ENCODE results near the gene MRPL18.
"Not testable (repeated sequence)": the region's sequence is repeated elsewhere in the genome, so short reads cannot be mapped to it uniquely, and the experiment has no call there.

Gene MRPL18

DNA sequence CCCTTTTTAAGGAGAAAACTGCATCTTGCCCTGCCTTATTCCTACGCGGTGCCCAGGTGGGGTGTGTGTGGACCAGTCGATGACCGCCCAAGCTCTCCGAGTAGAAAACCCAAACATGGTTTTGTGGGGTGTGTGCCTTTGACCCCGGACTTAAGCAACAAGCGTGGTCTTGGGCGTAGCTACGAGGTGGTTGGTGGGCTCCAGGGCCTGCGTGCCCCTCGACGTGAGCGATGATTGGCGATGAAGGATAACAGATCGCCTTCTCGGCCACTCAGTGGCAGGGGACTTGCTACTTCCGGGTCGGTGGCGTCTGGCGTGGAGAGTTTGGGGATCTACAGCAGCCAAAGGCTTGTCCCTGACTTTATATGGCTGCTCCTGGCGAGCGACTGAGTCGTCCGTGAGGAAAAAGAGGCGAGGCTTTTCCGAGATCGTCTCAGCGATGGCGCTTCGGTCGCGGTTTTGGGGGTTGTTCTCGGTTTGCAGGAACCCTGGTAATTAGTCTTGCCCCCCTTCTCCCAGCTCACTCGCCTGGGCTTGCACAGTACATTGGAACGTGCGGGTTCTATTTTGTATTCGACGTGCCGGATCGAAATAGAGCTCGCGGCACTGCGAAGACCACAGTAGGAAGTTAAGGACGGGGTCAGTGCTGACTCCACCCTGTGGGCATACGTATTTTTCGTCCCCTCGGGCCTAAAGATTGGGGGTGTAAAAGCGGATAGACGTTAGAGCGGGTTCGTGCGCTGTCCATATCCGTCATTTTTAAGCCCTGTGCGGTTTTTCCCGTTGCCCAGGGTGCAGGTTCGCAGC is at the start of gene MRPL18:
Gene MRPL18, plus strand, starts transcription at position 319 of the 807 bp plus-strand sequence. Its CDS starts 121 bp downstream, at position 440.
- peak; percentile 98 for DNase-seq

- no peak for DNase-seq
Observed at GRCh38 chr6:159742165-159742564, 48.1 kb upstream of the MRPL18 start.

- no peak for DNase-seq
Observed at GRCh38 chr6:159745081-159745480, 45.2 kb upstream of the MRPL18 start.

DNA sequence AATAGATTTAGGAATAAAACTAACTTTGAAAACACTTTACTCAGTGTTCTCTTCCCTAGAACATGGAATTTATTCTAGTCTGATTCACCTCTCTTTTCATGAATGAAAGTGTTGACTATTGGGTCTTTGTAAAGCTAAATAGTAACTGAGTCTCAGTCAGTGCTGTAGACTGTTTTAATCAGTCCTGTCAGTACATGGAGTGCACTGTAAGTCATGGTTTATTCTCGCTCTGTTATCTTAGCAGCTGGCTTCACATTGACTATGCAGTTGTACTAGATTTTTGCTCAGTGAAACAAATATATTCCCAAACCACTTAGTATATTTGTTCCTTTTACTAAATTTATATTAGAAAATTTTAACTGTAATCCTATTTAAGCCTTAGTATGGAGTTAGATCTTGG is 43.5 kb upstream of the MRPL18 start:
- no peak for DNase-seq

DNA sequence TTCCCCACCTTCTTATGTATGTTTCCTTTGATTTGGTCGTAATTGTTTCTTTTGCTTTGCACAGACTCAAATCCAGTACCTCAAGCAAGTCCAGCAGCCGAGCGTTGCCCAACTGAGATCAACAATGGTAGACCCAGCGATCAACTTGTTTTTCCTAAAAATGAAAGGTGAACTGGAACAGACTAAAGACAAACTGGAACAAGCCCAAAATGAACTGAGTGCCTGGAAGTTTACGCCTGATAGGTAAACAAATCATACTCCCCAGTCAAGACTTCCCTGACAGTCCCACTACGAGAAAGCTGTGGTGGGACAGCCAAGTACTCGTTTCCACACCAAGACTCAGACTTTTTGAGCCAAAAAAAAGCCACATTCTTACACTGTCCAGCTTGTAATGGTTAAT is 42.1 kb upstream of the MRPL18 start:
- not testable (repeated sequence) for DNase-seq

DNA sequence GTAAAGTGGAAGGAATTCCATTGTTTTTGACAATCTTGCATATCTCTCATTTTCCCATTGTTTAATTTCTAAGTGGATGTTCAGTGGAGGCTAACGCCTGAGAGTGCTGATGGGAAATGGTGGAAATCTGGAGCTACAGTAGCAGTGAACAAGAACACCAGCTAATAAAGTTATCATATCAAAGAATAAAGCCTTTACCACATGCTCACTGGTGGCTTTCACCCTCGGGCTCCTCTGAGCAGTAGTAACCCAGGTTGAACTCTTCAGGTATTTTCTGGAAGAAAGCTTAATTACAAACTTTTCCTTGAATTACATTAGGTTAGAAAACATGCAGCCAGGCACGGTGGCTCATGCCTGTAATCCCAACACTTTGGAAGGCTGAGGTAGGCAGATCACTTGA is 38.8 kb upstream of the MRPL18 start:
- DNase-seq: no peak

DNA sequence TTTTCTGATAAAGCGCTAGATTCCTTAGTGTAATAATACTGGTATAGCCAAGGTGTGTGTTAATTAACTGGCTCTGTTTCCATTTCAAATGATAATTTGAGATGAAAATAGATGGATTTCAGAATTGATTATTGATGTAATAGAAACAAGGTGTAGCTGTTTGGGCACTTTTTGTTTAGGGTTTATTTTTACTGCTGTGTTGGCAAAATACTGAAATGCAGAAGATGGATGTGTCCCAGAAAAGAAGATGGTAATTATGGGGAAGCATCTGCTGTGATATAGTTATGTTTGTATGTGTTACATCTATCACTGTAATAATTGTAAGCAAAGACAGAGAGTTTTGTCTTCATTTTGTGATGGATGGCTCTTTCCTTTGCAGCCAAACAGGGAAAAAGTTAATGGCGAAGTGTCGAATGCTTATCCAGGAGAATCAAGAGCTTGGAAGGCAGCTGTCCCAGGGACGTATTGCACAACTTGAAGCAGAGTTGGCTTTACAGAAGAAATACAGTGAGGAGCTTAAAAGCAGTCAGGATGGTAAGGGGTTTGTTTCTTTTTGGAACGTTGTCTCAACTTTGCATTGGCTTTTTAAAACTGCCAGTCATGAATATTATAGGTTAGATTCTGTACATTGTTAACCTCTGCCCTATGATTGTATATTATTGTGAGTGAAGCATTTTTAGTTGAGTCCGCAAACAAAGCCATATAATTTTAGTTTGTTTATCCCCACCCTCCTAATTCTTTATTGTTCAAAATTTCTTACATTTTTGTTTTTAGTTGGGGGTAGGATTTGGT is 37.0 kb upstream of the MRPL18 start:
- no peak for DNase-seq

DNA sequence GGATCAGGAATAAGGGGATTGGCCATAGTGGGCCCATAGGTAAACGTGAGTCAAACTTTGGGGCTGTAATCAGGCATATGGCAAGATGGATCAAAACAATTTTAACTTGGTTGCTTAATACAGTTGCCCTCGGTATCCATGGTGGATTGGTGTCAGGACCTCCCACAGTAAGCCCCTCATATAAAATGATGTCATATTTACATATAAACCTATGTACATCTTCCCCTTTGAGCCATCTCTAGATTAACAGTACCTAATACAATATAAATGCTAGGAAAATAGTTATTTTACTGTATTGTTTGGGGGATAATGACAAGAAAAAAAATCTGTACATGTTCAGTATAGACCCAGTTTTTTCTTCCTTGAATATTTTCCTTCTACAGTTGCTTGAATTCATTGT is 35.9 kb upstream of the MRPL18 start:
- DNase-seq: no peak

DNA sequence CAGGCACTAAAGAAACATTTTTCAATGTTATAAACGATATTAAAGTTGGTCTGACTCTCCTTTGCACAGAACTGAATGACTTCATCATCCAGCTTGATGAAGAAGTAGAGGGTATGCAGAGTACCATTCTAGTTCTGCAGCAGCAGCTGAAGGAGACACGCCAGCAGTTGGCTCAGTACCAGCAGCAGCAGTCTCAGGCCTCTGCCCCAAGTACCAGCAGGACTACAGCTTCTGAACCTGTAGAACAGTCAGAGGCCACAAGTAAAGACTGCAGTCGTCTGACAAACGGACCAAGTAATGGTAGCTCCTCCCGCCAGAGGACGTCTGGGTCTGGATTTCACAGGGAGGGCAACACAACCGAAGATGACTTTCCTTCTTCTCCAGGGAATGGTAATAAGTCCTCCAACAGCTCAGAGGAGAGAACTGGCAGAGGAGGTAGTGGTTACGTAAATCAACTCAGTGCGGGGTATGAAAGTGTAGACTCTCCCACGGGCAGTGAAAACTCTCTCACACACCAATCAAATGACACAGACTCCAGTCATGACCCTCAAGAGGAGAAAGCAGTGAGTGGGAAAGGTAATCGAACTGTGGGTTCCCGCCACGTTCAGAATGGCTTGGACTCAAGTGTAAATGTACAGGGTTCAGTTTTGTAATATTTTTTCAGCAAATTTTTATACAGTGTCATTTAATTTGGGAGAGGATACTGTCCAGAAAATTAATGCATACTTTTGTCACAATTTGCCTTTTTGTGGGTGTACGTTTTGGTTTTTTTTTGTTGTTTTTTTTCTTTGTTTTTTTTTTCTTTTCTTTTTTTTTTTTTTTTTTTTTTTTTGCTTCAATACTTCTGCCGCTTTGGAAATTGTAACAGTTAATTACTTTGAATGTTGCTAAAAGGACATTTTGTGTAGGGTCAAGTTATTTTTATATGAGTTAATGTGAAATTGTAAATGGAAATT is 35.0 kb upstream of the MRPL18 start:
- DNase-seq: peak; percentile 22

DNA sequence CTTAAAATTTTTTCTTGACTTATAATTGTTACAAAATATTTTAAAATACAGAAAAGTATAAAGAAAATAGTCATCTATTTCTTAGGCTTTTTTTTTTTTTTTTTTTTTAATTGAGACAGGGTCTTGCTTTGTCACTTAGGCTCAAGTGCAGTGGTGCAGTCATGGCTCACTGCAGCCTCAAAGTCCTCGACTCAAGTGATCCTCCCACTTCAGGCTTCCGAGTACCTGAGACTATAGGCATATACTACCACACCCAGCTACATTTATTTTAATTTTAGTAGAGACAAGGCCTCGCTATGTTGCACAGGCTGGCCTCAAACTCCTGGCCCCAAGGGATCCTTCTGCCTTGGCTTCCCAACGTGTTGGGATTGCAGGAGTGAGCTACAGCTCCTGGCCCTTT is 33.8 kb upstream of the MRPL18 start:
- DNase-seq: no peak

DNA sequence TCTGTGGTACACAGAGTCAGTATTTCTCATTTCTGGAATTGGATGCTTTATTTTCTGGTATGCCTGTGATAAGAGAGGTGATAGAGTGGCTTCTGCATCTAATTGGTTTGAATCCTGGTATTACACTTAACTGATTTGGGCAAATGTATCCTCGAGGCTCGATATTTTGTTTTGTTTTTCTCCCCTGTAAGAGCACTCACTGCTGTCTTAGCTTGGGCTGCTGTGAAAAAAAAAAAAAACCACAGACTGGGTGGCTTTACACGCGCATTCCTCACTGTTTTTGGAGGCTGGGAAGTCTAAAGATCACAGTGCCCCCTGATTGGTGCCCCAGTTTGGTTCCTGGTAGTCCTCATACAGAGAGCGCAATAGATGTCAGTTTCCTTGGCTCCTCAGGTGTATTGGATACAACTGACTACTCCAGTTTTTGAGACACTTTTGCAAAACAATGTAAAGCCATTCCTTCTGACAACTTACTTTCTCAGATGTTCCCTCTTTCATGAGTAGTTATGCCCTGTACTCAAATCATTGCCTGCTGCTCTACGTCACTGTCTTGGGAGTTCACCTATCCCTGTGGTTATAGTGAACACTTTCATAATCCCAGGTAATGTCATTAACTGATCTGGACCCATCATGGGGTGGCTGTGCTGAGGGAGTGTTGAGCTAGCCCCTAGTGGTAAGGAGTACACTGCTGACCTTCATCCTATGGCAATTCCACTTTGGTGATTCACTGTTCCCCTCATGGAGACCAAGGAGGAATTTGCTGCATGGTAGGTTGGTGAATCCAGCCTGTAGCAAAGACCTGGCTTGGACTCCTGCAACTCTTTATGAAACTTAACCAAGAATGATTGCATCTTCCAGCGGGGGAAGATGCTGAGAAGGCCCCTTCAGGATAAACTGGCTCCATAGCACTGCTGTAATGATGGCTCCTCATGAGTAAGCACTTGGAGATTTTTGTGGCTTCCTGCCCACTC is 32.0 kb upstream of the MRPL18 start:
- DNase-seq: no peak

GRCh38 chr6:159759645-159760044 is 30.6 kb upstream of the MRPL18 start:
- DNase-seq: no peak

- no peak for DNase-seq
Observed at GRCh38 chr6:159760602-159761057, 29.6 kb upstream of the MRPL18 start.

DNA sequence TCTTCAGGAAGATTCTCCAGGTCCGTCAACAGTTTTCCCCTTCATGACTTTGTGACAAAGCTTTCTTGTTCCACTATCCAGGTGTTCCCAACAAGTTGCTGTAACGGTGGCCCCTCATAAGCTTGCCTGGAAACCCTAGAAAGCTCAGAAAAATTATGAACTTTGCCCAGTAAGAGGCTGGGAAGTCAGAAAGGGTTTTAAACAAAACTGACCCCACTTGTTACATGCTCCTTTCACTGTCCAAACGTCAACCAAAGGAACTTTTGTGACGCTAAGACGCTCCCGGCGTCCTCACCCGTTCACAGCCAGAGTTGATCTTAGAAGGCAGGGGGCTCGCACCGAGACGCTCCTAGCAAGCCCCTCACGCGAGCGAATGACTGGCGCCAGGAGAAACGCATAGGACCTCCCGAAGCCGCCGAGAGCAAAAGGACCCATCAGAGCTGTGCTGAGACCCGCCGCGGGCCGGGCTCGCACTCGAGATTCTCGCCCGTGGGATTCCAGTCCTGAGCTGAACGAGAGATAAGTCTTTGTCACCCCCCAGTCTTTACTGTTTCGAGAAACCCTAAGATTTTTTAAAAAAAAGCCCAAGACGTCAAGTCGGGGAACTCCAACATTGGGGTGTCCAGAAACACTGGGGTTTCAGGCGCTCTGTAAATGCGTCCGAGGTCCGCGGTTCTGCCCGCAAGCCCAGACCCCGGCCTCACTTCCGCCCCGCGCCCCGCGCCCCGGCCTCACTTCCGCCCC is 29.0 kb upstream of the MRPL18 start:
- no peak for DNase-seq

DNA sequence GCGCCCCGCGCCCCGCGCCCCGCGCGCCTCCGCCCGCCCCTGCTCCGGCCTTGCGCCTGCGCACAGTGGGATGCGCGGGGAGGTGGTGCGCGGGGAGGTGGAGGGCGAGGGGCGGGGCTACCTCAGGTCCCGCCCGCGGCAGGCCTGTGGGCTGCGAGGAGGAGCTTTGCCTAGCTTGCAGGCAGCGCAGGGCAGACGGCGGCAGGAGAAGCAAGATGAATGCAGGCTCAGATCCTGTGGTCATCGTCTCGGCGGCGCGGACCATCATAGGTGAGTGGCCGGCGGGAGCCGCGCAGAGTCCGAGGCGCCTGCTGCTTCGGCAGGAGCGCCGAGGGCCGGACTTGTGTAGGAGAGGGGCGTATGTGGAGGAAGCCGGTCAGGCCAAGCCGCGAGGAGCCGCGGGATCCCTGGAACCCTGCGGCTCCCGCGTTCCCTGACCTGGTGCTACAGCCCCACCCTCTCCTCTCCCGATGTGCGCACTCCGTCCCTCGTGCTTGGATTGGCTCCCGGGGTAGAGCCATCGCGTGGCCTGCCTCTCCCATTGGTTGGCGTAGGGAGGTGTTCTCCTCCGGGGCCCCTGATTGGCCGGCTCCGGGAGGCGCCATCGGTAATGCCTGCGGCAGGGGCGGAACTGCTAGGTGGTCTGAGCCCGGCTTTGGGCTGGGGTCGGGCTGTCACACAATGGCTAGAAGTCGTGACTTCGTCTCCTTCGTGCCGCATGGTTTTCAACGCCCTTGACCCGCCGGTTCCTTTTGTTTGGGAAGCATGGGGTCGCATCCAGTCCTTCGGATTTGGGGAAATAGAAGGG is 28.2 kb upstream of the MRPL18 start, which contains the start of gene ACAT2:
Gene ACAT2, plus strand, starts transcription at position 173 of the 808 bp plus-strand sequence. Its CDS starts 43 bp downstream, at position 216.
- peak; percentile 99 for DNase-seq

- no peak for DNase-seq
Observed at GRCh38 chr6:159762681-159763293, 27.5 kb upstream of the MRPL18 start.

DNA sequence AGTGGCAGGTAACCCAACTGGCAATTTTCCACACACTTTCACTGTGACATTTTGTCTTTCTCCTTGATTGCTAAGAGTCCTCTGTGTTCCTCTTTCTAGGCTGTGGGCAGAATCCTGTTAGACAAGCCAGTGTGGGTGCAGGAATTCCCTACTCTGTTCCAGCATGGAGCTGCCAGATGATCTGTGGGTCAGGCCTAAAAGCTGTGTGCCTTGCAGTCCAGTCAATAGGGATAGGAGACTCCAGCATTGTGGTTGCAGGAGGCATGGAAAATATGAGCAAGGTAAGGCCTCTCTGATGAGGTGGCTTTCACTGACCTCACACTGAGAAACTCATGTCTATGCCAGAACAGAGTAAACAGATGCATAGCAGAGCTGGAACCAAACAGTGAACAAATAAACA is 23.4 kb upstream of the MRPL18 start:
- no peak for DNase-seq

- DNase-seq: no peak
Observed at GRCh38 chr6:159769470-159769869, 20.8 kb upstream of the MRPL18 start.

GRCh38 chr6:159772196-159772595 is 18.1 kb upstream of the MRPL18 start:
- no peak for DNase-seq
